AG09319 (cell line): ENCODE results near the gene SETBP1.

ENCODE experiments used
- DNase-seq: peaks from one replicate; pipeline ENCODE4 v3.0.0-alpha.2; 2010; ENCODE audit warnings: low read depth; ENCODE audit errors: extremely low read depth
- CTCF ChIP-seq: IDR thresholded peaks from 2 replicates; pipeline ENCODE4 v1.5.1; 2011; ENCODE audit warnings: low read depth, mild to moderate bottlenecking, inconsistent platforms, low read length, moderate library complexity

Gene SETBP1

GRCh38 chr18:44724105-44724778 is 43.6 kb downstream of the SETBP1 start:
- TF ChIP-seq CTCF = no peak
- DNase-seq = no peak

GRCh38 chr18:44725300-44726058 is 44.8 kb downstream of the SETBP1 start:
- no peak for DNase-seq
- TF ChIP-seq CTCF = no peak

GRCh38 chr18:44726059-44726421 is 45.4 kb downstream of the SETBP1 start:
- no peak for TF ChIP-seq CTCF
- no peak for DNase-seq

- DNase-seq = no peak
- no peak for TF ChIP-seq CTCF
These were observed 46.6 kb downstream of the SETBP1 start for GRCh38 chr18:44727291-44727690.

GRCh38 chr18:44729631-44730101 is 49.0 kb downstream of the SETBP1 start:
- no peak for TF ChIP-seq CTCF
- no peak for DNase-seq

- no peak for DNase-seq
- no peak for TF ChIP-seq CTCF
These were observed 50.3 kb downstream of the SETBP1 start for GRCh38 chr18:44730803-44731529.
